Activated naive CD4-positive, alpha-beta T cell treated with anti-CD3 and anti-CD28 coated beads, Interleukin-2, amount 10 ng/mL, durations not matched to agents 7 days and 5 days (primary cell): ENCODE data around the gene GPD1L.
"Not testable (repeated sequence)": the region's sequence is repeated elsewhere in the genome, so short reads cannot be mapped to it uniquely, and the experiment has no call there.

ENCODE experiments used
- CTCF ChIA-PET: fragments of 350-600 bp; sonication (Branson Sonifier 250); formaldehyde crosslinking; loops from one replicate; lab custom pipeline; 2021; ENCODE audit warnings: antibody characterized with exemption; lab: Charles Lee
- DNase-seq: peaks from one replicate; pipeline ENCODE4 v3.0.0-alpha.2; 2020
- H3K27ac Mint-ChIP-seq: one replicate; pipeline ENCODE4 v1.8.0; 2021; ENCODE audit warnings: mild to moderate bottlenecking, moderate library complexity, mixed read lengths
- H3K27me3 Mint-ChIP-seq: one replicate; pipeline ENCODE4 v1.8.0; 2021; ENCODE audit warnings: mild to moderate bottlenecking, mixed read lengths
- H3K36me3 Mint-ChIP-seq: one replicate; pipeline ENCODE4 v1.8.0; 2021; ENCODE audit warnings: mixed read lengths
- H3K4me1 Mint-ChIP-seq: one replicate; pipeline ENCODE4 v1.8.0; 2021; ENCODE audit warnings: mixed read lengths
- H3K4me3 Mint-ChIP-seq: one replicate; pipeline ENCODE4 v1.8.0; 2021; ENCODE audit warnings: mild to moderate bottlenecking, moderate library complexity, mixed read lengths
- H3K9me3 Mint-ChIP-seq: one replicate; pipeline ENCODE4 v1.8.0; 2021; ENCODE audit warnings: mixed read lengths

Gene GPD1L

GRCh38 chr3:32106132-32106928 lies at the start of gene GPD1L:
Gene GPD1L (plus strand): TSS chr3:32106620. CDS start chr3:32106712, 92 bp downstream.
- Mint-ChIP-seq H3K27me3 (peaks cover 4% of the 10 kb centered on the region), H3K9me3 (peaks cover 12% of the 10 kb centered on the region), H3K4me1 (peaks cover 43% of the 10 kb centered on the region), H3K36me3 (peaks cover 25% of the 10 kb centered on the region), H3K27ac (peak within 1 kb of the TSS; percentile 91), H3K4me3 (peak within 1 kb of the TSS; percentile 98)
- CTCF ChIA-PET = no interaction called here
- DNase-seq = peak; percentile 94

- peaks cover 16% of the 10 kb centered on the region for H3K4me1 Mint-ChIP-seq
- H3K27ac Mint-ChIP-seq, H3K27me3 Mint-ChIP-seq, H3K36me3 Mint-ChIP-seq, H3K9me3 Mint-ChIP-seq, CTCF ChIA-PET, DNase-seq, H3K4me3 Mint-ChIP-seq: not testable (repeated sequence)
Observed at GRCh38 chr3:32058465-32058864, 48.0 kb upstream of the GPD1L start.

GRCh38 chr3:32062950-32063582 lies 43.4 kb upstream of the GPD1L start:
- CTCF ChIA-PET = no interaction called here
- H3K9me3 Mint-ChIP-seq = no peaks in the 10 kb centered on the region
- H3K4me1 Mint-ChIP-seq = no peaks in the 10 kb centered on the region
- DNase-seq = no peak
- H3K4me3 Mint-ChIP-seq = no peak overlapping the region
- peaks cover 4% of the 10 kb centered on the region for H3K27me3 Mint-ChIP-seq
- no peaks in the 10 kb centered on the region for H3K36me3 Mint-ChIP-seq
- no peak overlapping the region for H3K27ac Mint-ChIP-seq

DNA sequence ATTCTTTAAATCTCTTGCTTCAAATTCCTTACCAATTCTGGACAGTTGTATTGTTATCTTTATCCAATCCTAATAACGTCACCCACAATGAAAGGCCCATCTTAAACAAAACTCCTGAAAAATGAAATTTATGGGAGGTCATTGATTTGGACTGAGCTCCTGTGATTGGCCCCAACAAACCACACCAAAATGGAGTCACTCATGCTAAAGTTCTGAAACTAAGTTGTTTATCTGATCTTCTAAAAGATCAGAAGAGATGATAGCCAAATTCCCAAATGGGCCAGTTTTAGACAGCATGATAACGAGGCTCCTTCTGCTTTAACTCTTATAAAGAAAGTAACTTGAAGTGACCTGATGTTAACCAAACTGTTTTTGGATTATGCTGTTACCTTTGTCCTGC lies 39.7 kb upstream of the GPD1L start:
- no peak for DNase-seq
- Mint-ChIP-seq H3K36me3 (no peaks in the 10 kb centered on the region), H3K4me1 (no peaks in the 10 kb centered on the region), H3K4me3 (no peak overlapping the region), H3K9me3 (no peaks in the 10 kb centered on the region), H3K27ac (no peak overlapping the region), H3K27me3 (peaks cover 14% of the 10 kb centered on the region)
- CTCF ChIA-PET = no interaction called here

GRCh38 chr3:32074194-32074593 lies 32.2 kb upstream of the GPD1L start:
- H3K36me3 Mint-ChIP-seq, H3K9me3 Mint-ChIP-seq, CTCF ChIA-PET, H3K27ac Mint-ChIP-seq, H3K4me3 Mint-ChIP-seq, DNase-seq, H3K27me3 Mint-ChIP-seq, H3K4me1 Mint-ChIP-seq: not testable (repeated sequence)

GRCh38 chr3:32076566-32076965 lies 29.9 kb upstream of the GPD1L start:
- CTCF ChIA-PET = interaction anchor here (0.7 kb wide), 1 partner anchor 879 kb away, joined by 3 read pairs; no protein-coding TSS in a partner anchor
- peaks cover 6% of the 10 kb centered on the region for H3K27me3 Mint-ChIP-seq

GRCh38 chr3:32077260-32078084 lies 28.9 kb upstream of the GPD1L start:
- Mint-ChIP-seq H3K27ac (no peak overlapping the region), H3K27me3 (peaks cover 10% of the 10 kb centered on the region), H3K4me3 (no peak overlapping the region), H3K4me1 (no peaks in the 10 kb centered on the region), H3K9me3 (no peaks in the 10 kb centered on the region), H3K36me3 (no peaks in the 10 kb centered on the region)
- no peak for DNase-seq
- CTCF ChIA-PET = interaction anchor here (0.7 kb wide), 1 partner anchor 880 kb away, joined by 3 read pairs; no protein-coding TSS in a partner anchor

More at GRCh38 chr3:32076566-32076965, 29.9 kb upstream of the GPD1L start:
- no peak overlapping the region for H3K27ac Mint-ChIP-seq
- DNase-seq = no peak
- no peaks in the 10 kb centered on the region for H3K4me1 Mint-ChIP-seq
- H3K9me3 Mint-ChIP-seq = no peaks in the 10 kb centered on the region
- H3K4me3 Mint-ChIP-seq = no peak overlapping the region
- H3K36me3 Mint-ChIP-seq = no peaks in the 10 kb centered on the region

GRCh38 chr3:32078085-32078634 lies 28.3 kb upstream of the GPD1L start:
- no peak overlapping the region for H3K4me3 Mint-ChIP-seq
- no peaks in the 10 kb centered on the region for H3K9me3 Mint-ChIP-seq
- no peak for DNase-seq
- H3K27ac Mint-ChIP-seq = no peak overlapping the region
- H3K27me3 Mint-ChIP-seq = peaks cover 17% of the 10 kb centered on the region
- CTCF ChIA-PET = no interaction called here
- H3K4me1 Mint-ChIP-seq = no peaks in the 10 kb centered on the region
- no peaks in the 10 kb centered on the region for H3K36me3 Mint-ChIP-seq

GRCh38 chr3:32078864-32079263 lies 27.6 kb upstream of the GPD1L start:
- Mint-ChIP-seq H3K4me3 (no peak overlapping the region), H3K27me3 (peaks cover 22% of the 10 kb centered on the region)
- DNase-seq = no peak

GRCh38 chr3:32082721-32083120 lies 23.7 kb upstream of the GPD1L start:
- H3K9me3 Mint-ChIP-seq = peaks cover 14% of the 10 kb centered on the region
- H3K27me3 Mint-ChIP-seq = peaks cover 34% of the 10 kb centered on the region
- CTCF ChIA-PET = no interaction called here
- DNase-seq = no peak
- peaks cover 1% of the 10 kb centered on the region for H3K36me3 Mint-ChIP-seq
- no peaks in the 10 kb centered on the region for H3K4me1 Mint-ChIP-seq
- H3K4me3 Mint-ChIP-seq = no peak overlapping the region
- H3K27ac Mint-ChIP-seq = no peak overlapping the region

More at GRCh38 chr3:32078864-32079263, 27.6 kb upstream of the GPD1L start:
- H3K9me3 Mint-ChIP-seq = peaks cover 1% of the 10 kb centered on the region
- CTCF ChIA-PET = no interaction called here
- H3K36me3 Mint-ChIP-seq = peaks cover under 1% of the 10 kb centered on the region
- H3K4me1 Mint-ChIP-seq = no peaks in the 10 kb centered on the region
- H3K27ac Mint-ChIP-seq = no peak overlapping the region

DNA sequence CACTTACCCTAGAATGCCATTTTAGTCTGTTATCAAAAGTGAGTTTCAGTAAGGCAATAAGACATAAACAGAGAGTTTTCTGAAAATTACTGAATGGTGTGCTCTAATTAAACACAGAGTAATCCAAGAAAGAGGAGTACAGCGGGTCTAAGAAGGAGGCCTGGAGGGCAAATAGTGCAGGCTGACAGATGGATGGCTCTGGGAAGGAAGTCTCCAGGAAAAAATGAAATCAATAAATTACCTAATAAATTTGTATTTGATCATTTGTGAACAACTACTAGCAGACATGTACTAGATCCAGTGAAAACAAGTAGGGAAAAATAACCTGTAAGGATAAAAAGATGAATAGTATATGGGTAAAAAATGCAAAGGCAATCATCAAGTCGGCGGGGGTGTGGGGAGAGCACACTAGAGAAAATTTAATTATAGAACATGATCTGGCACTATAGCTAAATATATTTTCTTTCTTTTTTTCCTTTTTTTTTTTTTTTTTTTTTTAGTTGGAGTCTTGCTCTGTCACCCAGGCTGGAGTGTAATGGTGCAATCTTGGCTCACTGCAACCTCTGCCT lies 22.6 kb upstream of the GPD1L start:
- H3K4me3 Mint-ChIP-seq = no peak overlapping the region
- no peaks in the 10 kb centered on the region for H3K4me1 Mint-ChIP-seq
- peaks cover 38% of the 10 kb centered on the region for H3K27me3 Mint-ChIP-seq
- no peak overlapping the region for H3K27ac Mint-ChIP-seq
- H3K36me3 Mint-ChIP-seq = peaks cover 1% of the 10 kb centered on the region
- CTCF ChIA-PET = no interaction called here
- DNase-seq = no peak
- peaks cover 21% of the 10 kb centered on the region for H3K9me3 Mint-ChIP-seq

DNA sequence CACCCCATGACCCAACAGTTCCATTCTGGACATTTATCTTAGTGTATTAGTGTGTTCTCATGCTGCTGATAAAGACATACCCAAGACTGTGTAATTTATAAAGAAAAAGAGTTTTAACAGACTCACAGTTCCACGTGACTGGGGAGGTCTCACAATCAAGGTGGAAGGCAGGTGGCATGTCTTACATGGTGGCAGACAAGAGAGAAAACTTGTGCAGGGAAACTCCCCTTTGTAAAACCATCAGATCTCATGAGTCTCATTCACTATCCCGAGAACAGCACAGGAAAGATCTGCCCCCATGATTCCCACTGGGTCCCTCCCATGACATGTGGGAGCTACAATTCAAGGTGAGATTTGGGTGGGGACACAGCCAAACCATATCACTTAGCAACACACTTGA lies 21.6 kb upstream of the GPD1L start:
- Mint-ChIP-seq H3K36me3 (peaks cover 1% of the 10 kb centered on the region), H3K4me1 (no peaks in the 10 kb centered on the region), H3K27me3 (peaks cover 49% of the 10 kb centered on the region), H3K9me3 (peaks cover 31% of the 10 kb centered on the region), H3K4me3 (no peak overlapping the region), H3K27ac (no peak overlapping the region)
- CTCF ChIA-PET = no interaction called here
- DNase-seq = no peak

GRCh38 chr3:32086464-32086863 lies 20.0 kb upstream of the GPD1L start:
- Mint-ChIP-seq H3K9me3 (peaks cover 31% of the 10 kb centered on the region), H3K27me3 (peaks cover 54% of the 10 kb centered on the region), H3K4me1 (peaks cover 9% of the 10 kb centered on the region), H3K36me3 (peaks cover 1% of the 10 kb centered on the region), H3K4me3 (no peak overlapping the region), H3K27ac (no peak overlapping the region)
- CTCF ChIA-PET = no interaction called here
- DNase-seq = no peak

DNA sequence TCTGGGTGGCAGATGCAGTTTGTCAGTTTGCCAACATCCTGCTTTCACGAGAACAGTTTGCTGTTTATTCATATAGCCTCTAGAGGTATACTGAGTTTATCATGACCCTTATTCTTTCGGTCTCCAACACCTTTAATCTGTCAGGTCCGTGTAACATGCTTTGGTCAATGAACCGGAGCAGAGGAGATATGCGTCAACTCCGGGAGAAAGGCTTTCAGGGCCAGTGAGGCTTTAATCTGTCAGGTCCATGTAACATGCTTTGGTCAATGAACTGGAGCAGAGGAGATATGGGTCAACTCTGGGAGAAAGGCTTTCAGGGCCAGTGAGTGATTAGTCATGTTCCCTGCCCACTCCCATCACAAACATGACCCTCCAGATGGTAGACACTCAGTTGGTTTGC lies 16.9 kb upstream of the GPD1L start:
- H3K36me3 Mint-ChIP-seq = no peaks in the 10 kb centered on the region
- CTCF ChIA-PET = no interaction called here
- no peak overlapping the region for H3K27ac Mint-ChIP-seq
- DNase-seq = no peak
- no peak overlapping the region for H3K4me3 Mint-ChIP-seq
- peaks cover 57% of the 10 kb centered on the region for H3K27me3 Mint-ChIP-seq
- peaks cover 21% of the 10 kb centered on the region for H3K4me1 Mint-ChIP-seq
- peaks cover 28% of the 10 kb centered on the region for H3K9me3 Mint-ChIP-seq
